Cortex of kidney (tissue), 1 donor: ENCODE data around the gene PRKCSH.
"Not testable (repeated sequence)": the region's sequence is repeated elsewhere in the genome, so short reads cannot be mapped to it uniquely, and the experiment has no call there.

Source experiments
- DNase-seq: peaks from one replicate; lab custom pipeline; 2025; lab: John Stamatoyannopoulos, UW

The PRKCSH gene

GRCh38 chr19:11420429-11421370 lies 14.7 kb upstream of the PRKCSH start:
- DNase-seq: no peak

GRCh38 chr19:11421371-11422098 lies 13.9 kb upstream of the PRKCSH start:
- DNase-seq: no peak

GRCh38 chr19:11422163-11423065 lies 13.0 kb upstream of the PRKCSH start:
- DNase-seq: no peak

GRCh38 chr19:11423164-11423790 lies 12.2 kb upstream of the PRKCSH start:
- no peak for DNase-seq

GRCh38 chr19:11423791-11424181 lies 11.6 kb upstream of the PRKCSH start:
- DNase-seq: no peak

- no peak for DNase-seq
Observed at GRCh38 chr19:11425719-11426457, 9.5 kb upstream of the PRKCSH start.

- no peak for DNase-seq
Observed at GRCh38 chr19:11426656-11427055, 8.8 kb upstream of the PRKCSH start.

- DNase-seq: not testable (repeated sequence)
Observed at GRCh38 chr19:11433526-11433925, 1.9 kb upstream of the PRKCSH start.

- no peak for DNase-seq
Observed at GRCh38 chr19:11434703-11435056, 755 bp upstream of the PRKCSH start.

GRCh38 chr19:11435833-11436313 lies 438 bp downstream of the PRKCSH start:
- DNase-seq: no peak

GRCh38 chr19:11437955-11438354 lies 2.5 kb downstream of the PRKCSH start:
- DNase-seq: no peak

- no peak for DNase-seq
Observed at GRCh38 chr19:11444059-11444458, 8.6 kb downstream of the PRKCSH start.

- DNase-seq: no peak
Observed at GRCh38 chr19:11445141-11445540, 9.7 kb downstream of the PRKCSH start.

GRCh38 chr19:11446271-11446651 lies 10.8 kb downstream of the PRKCSH start:
- no peak for DNase-seq

GRCh38 chr19:11446652-11447301 lies 11.3 kb downstream of the PRKCSH start:
- no peak for DNase-seq

- DNase-seq: no peak
Observed at GRCh38 chr19:11447347-11448262, 12.2 kb downstream of the PRKCSH start.

- DNase-seq: no peak
Observed at GRCh38 chr19:11448410-11448809, 13.0 kb downstream of the PRKCSH start.

GRCh38 chr19:11448923-11449554 lies 13.6 kb downstream of the PRKCSH start:
- no peak for DNase-seq
